ENCODE results near the gene RBPJ. TPM values are rescaled to one million over a fixed set of nuclear protein-coding genes. Genes with fewer than 3 reads are reported as not detected.

RBPJ gene
- total RNA-seq, result 28.6 and 35.7 TPM in 2 replicates

DNA sequence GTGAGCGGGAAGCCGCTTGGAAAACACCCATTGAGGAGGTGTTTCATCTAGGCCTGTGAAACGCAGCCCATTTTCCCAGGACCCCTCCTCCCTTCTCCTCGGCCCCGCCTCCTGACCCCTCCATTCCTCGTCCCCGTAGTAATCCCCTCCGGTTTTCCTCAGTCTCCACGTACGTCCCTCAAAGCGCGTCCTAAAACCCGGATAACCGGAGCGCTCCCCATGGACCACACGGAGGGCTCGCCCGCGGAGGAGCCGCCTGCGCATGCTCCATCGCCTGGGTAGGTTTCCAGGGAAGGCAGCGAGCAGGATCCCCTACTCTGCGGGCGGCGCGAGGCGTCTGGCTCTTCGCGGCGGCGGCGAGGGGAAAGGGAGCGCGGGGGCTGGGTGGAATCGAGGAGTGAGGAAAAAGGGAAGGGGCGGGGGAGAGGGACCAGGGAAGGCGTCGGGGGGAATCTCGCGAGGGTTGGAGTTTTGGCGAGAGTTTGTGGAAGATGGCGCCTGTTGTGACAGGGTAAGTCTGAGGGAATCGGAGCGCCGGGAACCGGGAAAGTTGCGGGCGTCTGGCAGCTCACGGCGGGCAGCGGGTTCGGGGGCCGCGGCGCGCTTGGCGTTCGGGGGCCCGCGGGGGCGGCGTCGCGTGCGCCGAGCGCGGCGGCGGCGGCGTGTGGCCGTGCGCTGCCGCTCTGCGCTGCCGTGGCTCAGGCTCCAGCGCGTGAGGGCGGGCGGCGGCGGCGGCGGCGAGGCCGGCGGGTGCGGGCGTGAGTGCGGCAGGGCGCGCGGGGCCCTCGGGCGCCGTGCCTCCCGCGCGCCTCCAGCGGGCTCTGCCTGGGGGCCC, at the start of gene RBPJ:
Gene RBPJ, plus strand, starts transcription at position 477 of the 835 bp plus-strand sequence. Its CDS starts 15 bp downstream, at position 492.

Other genes starting within 250 kb of the RBPJ start
- not detected in 2 replicates for gene CCKAR, start 169.5 kb downstream of the RBPJ start, total RNA-seq

Measured in tracheal epithelial cell (primary cell).